GM21576 (cell line): Measurements from ENCODE around the gene RCBTB1.
"Not testable (repeated sequence)": the region's sequence is repeated elsewhere in the genome, so short reads cannot be mapped to it uniquely, and the experiment has no call there.

Experiments
- ATAC-seq: cut with Tn5 transposase; IDR thresholded peaks from one replicate; pipeline ENCODE4 v1.9.1; 2021; ENCODE audit warnings: mild to moderate bottlenecking, moderate library complexity; ENCODE audit not compliant: unreplicated experiment

Gene RCBTB1

DNA sequence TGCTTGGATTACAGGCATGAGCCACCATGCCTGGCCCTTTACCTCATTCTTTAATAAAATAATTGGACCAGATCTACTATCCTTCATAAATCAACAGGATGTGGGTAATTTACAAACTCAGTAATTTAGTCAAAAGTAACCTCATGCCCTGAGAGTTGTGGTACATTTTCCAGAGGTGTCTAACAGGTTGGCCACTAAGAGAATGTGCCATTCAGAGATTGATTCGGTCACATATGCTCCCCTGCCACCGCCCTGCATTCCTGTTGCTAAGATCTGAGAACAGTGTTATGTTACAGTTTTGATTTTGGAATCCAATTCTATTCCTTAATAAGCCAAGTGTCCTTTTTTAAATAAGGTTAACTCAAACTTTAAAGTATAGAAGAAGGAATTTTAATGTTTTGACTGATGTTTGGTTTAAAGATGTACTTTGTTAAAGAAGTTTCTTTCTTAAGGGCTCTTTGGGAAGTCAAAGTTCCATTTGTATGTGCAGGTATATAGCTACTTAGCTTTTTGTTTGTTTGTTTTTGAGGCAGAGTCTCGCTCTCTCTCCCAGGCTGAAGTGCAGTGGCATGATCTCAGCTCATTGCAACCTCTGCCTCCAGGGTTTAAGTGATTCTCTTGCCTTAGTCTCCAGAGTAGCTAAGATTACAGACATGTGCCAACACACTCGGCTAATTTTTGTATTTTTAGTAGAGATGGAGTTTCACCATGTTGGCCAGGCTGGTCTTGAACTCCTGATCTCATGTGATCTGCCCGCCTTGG is 60.4 kb downstream of the RCBTB1 start:
- no peak for ATAC-seq

DNA sequence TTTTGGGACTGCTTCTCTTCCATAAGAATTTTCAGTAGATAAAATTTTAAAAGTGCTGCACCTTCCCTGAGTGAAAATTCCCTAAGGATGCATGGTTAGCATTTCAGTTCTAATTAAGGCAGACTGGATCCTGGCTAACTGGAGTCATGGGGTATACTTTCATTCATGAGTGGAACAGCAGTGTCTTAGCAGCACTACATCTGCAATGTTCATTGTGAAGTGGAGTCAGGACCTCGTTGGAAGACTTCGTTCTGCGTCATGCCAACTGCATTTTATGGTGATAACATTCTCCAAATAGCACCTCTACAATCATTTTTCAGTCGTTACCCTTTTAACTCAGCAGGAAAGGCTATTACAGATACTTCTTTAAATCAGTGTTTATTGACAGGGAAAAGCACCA is 64.1 kb downstream of the RCBTB1 start:
- ATAC-seq, result no peak

DNA sequence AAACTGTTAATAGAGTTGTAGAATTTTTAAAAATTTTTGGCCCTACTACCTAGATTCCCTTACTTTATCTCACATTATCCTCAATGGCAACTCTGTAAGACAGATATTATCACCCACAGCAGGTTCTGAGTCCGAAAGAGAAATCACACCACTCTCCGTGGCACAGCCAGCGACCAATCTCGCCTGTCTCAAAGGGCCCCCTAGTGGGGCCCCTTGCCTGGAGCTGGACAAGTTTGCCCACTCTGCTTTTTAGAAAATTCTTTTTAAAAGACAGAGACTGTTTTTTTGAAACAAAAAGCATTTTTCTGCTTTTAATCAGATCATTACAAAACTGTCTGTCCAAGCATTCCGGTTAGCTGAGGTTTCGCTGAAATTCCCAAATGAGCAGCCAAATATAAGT is 67.9 kb downstream of the RCBTB1 start:
- no peak for ATAC-seq

DNA sequence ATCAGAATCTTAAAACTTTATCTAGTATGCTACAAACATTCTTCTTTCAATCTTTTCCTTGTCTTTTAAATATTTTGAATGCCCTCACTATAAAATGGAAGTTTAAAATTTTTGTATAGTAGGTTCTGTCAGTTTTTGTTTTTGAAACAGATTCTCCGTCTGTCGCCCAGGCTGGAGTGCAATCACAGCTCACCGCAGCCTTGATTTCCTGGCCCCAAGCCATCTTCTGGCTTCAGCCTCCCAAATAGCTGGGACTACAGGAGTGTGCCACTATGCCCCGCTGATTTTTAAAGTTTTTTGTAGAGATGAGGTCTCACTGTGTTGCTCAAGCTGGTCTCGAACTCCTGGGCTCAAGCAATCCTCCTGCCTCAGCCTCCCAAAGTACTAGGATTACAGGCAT is 68.9 kb downstream of the RCBTB1 start:
- no peak for ATAC-seq

DNA sequence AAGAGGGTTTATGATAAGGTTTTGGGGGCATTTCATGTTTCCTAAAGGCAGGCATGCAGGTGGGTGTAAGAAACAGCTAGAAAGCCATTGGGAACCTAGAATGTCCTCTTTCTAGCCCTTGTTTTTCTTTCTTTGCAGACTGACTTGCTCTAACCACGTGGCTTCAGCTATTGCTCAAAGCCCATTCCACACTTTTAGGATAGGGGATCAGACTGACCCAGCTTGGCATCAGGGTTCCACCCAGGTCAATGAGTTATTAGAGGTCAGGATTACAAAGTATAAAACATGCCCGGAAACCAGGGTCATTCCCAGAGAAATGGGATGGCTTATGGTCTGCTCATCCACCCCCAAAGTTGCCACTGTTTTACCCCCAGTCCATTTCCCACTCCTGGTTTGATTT is 72.8 kb downstream of the RCBTB1 start:
- no peak for ATAC-seq

DNA sequence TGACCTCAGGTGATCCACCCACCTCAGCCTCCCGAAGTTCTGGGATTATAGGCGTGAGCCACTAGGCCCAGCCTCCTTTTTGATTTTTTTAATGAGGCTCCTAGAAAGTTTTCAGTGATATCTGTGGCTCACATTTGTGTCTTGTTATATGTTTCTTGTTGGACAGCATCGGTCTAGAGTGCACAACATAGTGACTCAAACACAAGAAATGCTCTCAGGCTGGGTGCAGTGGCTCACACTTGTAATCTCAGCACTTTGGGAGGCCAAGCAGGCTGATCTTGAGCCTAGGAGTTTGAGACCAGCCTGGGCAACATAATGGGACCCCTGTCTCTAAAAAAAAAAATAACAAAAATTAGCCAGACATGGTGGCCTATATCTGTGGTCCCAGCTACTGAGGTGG is 81.4 kb downstream of the RCBTB1 start:
- no peak for ATAC-seq

DNA sequence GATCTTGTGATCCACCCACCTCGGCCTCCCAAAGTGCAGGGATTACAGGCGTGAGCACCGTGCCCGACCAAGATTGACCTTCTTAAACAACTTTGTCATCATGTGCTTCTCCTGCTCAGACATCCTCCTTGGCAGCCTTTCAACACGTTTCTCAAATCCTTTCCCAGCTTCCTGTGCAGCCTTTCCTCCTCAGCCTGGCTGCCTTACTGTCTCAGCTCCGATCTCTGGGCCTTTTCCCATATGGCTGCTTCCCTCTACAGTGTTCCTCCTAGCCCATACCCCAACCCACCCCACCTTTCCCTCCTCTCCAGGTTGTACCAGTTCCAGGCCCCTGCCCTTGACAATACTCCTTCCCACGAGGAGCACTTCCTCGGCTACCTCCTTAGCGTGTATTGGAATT is 82.4 kb downstream of the RCBTB1 start:
- no peak for ATAC-seq

DNA sequence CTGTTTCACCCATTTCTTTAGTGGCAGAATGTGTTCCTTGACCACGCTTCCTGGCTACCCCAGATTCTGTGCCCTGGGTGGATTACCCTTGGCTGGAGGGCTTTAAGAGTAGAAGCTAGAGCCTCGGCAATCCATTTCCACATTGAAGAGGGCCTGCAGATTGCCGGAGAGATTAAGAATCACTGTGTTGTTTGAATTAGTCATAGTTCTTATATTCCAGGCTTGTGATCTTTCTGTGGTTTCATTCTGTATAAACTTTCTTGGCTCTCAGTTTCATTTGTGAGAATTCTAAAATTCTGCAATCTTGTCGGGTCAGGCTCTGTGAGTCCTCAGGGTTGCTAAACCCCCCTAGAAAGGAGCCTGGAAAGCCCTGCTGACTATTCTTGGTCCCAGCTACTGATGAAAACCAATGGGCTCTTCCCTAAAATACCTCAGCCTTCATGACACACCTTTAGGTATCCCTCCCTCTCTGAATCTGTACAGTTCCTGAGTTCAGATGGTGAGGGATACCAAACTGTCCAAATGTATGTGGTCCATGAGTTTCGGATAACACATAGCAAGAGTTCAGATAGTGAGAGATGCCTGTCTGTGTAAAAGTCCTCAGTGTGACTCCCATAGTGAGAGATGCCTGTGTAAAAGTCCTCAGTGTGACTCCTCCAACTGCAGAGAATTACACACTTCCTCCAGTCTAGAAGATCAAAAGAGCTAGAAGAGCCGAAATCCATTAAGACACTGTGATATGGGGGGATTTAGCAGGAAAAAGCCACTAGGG is 85.3 kb downstream of the RCBTB1 start:
- ATAC-seq, result no peak

DNA sequence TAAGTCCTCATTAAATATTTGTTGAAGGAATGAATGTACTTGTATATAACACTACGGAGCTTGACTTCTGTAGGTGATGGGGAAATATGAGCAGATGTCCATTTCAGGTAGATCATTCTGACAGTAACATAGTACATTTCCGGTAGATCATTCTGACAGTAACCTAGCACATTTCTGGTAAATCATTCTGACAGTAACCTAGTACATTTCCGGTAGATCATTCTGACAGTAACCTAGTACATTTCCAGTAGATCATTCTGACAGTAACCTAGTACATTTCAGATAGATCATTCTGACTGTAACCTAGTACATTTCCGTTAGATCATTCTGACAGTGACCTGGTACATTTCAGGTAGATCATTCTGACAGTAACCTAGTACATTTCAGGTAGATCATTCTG is 87.2 kb downstream of the RCBTB1 start:
- ATAC-seq, result no peak

DNA sequence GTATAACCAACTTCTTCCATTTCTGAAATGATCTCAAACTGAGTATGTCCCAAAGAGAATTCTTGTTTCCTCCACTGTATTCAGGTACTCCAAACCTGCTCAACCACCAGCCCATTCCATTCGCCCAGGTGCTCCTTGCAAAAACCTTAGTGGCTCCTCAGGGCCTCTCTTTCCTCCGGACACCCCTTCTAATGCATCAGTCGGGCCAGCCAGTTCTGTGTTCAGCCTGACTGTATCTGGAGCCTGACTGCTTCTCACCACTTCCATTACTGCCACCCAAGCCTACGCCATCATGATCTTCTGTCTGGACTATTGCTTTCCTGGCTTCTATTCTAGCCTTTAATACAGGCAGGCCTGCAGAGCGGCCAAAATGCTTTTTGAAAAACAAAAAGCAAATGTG is 88.1 kb downstream of the RCBTB1 start:
- no peak for ATAC-seq

DNA sequence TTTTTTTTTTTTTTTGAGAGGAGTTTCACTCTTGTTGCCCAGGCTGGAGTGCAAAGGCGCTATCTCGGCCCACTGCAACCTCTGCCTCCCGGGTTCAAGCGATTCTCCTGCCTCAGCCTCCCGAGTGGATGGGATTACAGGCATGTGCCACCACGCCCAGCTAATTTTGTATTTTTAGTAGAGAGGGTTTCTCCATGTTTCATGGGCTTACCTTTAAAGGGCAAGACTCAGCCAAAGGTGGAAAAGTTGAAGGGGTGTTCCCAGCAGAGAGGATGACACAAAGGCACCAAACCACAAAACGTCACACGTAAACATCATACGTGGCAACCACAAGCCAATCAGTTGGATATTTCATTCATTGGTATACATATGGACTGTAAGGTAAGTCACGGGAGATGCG is 88.5 kb downstream of the RCBTB1 start:
- ATAC-seq, result not testable (repeated sequence)

DNA sequence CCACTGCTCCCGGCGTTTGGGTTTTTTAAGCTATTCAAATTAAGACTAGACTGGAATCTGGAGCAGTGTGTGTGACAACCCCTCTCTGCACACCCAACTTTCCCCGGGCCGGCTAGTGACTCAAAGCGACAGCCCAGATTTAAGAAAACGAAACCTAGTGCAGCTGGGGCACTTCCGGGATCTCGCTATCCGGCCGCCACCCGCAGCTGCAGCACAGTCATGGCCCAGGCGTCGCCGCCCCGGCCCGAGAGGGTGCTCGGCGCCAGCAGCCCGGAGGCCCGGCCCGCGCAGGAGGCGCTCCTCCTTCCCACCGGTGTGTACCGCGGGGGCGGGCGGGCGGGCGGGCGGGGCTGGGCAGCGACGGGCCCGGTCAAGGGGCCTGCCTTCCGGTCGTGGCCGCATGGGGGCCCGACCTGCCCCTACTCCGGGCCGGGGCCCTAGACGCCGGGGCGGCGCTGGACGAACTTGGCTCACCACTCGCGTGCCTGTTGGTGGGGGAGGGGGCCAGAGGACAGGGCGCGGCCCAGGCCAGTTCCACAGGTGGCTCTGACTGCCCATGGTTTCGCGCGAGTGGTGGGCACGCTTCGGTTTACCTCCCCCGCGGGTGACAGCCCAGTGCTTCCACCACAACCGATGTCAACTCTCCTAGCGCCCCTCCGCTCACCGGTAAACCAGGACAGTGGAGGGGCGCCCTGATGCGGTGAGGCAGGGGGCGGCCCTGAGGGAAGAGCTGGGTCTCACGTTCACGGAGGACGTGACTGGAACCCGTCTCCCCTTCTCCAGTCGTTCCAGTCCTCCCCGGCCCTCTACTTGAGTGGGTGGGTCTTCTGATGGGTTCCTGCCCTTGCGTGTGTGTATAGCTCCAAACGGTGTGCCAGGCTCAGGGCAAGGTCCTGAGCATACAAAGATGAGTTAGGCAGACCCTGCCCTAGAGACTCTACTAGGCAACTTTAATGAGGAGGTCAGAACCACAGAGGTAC is 89.3 kb downstream of the RCBTB1 start, which contains the start of gene PHF11:
PHF11 (plus strand) TSS at position 171 of the 980 bp plus-strand sequence; CDS start at position 220, 49 bp downstream.
- peak; percentile 78 for ATAC-seq

DNA sequence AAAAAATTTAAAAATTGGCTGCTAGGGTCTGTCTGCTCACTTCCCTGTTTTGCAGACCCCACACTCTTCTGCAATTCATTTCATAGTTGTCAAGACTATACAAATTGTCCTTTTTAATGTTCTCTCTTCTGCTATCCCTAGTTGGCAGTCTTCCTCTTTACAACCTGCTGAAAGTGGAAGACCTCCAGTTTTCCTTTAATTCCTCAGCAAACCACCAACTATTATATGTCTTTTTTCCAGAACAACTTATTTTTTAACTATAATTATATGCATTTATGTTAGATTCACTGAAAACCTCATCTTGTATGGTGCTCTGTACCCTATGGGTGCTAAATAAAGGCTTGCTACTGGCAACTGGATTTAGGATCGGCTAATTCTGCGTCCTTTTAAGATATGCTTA is 90.7 kb downstream of the RCBTB1 start:
- no peak for ATAC-seq

DNA sequence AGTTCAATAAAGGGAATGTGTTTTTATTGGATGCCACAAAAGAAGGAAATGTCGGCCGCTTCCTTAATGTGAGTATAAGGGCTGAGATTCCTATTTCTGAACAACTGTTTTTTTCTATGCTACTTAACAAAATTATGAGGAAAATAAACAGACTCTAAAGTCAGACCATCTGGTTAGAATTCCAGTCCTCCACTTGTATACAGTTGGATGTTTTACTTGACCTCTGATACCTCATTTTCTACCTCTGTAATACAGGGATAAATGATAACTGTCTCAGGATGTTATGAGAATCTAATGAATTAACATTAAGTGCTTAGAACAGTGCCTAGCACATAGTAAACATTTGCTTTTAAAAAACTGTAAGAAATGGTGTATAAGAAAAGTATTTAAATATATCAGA is 96.8 kb downstream of the RCBTB1 start:
- ATAC-seq, result no peak
